GM18502 (cell line): ENCODE results near the gene ERN1.

ENCODE experiments used
- ATAC-seq: cut with Tn5 transposase; IDR thresholded peaks from one replicate; pipeline ENCODE4 v1.9.1; 2021; ENCODE audit warnings: mild to moderate bottlenecking; ENCODE audit not compliant: unreplicated experiment, poor library complexity

The ERN1 gene

DNA sequence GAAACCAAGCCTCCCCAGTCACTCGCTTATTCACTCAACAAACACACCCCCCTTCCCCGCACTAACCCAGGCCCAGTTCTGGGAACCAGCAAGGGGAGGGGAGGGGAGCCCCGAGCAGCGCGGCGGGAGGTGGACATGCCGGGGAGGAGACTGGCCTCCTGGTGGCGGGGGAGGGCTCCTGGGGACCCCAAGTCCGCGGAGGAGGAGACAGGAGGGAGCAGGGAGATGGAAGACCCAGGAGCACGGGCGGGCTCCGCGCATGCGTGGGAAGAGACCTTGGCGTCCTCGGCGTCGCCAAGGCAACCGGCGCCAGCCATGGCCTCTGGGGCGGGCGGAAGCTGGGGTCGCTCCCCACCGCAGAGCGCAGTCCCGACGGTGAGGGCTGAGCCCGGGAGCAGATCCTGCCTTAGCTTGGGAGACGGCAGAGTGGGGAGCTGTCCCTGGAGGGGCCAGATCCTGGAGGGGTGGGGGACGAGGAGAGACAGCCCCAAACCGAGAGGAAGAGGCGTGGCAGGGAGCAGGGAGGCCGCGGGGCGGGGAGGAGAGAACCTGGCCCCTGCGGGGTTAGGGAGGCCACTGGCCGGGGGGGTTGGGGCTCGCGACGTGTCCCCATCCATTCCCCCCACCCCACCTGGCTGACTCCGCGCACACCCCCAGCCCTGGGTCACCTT, 131.8 kb downstream of the ERN1 start, which contains the start of gene PRR29:
Gene PRR29 (plus strand): TSS at position 302 of the 671 bp plus-strand sequence. CDS start 14 bp downstream, at position 316.
- ATAC-seq = peak; percentile 72

DNA sequence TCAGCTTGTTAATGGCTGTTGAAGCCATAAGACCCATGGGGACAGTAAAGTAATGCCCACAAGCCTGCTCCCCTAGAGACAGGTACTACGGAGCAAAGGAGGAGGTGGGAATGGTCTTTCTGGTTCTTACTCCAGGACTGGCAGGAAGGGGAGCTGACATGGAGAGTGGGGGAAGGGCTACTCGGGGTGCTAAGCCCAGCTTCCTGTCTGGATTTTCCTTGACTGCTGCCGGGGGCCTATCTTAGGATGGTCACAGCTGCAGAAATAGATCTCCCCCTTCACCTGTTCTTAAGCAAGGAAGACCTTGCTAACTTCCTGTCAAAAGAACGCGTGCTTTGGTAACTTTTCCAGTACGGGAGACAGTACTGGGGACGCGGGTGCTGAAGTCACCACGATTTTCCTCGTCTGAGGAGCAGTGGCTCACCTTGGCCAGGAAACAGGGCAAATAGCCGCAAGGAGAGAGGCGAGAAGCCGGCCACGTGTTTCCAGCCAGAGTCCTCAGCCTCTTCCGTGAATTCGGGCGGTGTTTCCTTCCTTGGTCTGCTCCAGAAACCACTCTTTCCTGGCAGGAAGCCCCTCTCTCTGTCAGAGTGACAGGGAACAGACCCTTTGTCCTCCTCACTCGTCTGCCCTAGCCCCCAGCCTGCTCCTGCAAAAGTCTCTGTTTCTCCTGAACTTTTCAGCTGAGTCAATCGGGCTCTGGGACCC, 132.4 kb downstream of the ERN1 start:
- no peak for ATAC-seq

DNA sequence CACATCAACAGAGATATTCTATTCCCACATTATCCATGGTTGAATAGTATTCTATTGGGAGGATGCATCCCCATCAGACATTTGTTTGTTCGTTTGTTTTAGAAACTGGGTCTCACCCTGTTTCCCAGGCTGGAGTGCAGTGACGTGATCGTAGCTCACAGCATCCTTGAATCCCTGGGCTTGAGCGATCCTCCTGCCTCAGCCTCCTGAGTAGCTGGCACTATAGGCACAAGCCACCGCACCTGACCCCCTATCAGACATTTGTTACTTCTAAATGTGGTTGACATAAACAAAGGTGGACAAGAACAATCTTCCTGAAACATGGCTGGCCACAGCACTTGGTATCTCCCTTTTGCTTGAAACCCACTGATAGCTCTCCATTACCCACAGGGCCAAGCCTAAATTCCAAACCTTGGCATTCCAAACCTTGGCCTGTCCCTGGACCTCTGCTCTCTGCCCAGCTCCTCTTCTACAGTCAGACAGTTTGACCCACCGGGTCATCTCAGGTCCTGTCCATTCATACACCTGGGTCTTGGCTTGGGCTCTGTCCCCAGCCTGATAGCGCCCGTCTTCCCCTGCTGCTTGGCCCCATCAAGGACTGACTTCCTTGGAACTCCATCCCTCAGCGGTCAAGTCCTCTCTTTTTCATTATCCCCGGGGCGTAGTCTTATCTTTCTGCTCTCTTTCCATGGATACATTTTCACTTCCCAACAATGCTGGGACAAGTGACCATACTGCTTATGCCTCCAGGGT, 133.3 kb downstream of the ERN1 start:
- ATAC-seq = no peak

DNA sequence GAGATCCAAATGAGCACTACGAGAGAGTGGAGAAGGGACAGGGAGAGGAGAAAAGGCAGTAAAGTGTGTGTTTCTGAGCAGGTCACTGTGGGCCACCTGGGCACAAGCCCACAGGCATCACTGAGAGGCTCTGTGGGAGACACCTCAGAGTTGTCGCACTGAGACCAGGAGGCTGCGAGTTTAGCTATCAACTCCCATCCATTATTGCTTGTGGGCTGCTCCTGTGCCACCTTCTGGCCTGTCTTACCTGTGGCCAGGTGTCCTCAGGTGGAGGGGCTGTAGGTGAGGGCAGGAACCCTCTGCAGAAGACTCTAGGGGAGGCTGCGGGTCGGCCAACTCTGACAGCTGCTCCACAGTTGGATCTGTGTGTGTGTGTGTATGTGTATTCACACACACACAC, 134.3 kb downstream of the ERN1 start:
- no peak for ATAC-seq

DNA sequence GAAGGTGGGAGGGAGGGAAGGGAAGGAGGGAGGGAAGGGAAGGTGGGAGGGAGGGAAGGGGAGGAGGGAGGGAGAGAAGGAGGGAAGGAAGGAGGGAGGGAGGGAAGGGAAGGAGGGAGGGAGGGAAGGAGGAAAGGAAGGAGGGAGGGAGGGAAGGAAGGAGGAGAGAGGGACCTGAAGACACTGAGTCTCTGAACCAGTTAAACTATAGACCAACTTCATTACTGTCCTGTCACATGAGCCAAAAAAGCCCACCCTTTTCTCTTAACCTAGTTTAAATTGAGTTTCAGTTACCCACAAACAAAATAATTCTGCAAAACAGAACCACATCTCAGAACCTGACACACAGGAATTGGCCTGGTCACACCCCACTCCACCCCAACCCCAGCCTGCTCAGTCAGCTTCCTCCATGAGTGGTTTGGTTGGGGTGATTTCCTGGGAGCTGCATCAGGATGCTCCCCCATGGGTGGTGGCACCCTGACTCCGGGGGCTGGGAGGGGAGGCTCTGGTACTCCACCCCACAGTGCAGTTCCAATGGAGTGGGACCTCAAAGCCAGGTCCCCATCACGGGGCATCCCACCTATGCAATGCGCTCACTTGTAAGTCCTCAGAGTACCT, 136.5 kb downstream of the ERN1 start:
- ATAC-seq = no peak

DNA sequence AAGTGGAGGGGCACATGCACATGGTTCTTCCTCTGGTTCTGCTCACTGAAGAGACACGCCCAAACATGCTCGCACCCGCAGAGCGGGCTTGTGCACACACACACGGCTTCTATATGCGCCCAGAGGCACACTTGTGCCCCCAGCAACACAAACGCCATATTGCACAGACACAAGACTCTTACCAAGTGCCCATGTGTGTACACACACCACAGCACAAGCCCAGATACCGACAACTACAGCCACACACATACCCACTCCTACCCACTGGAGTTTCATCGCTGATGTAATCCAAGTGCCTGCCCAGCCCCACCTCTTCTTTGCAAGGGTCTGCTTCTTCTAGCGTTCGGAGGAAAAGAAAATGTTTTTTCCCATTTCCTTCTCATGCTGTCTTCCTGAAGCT, 138.3 kb downstream of the ERN1 start:
- no peak for ATAC-seq

DNA sequence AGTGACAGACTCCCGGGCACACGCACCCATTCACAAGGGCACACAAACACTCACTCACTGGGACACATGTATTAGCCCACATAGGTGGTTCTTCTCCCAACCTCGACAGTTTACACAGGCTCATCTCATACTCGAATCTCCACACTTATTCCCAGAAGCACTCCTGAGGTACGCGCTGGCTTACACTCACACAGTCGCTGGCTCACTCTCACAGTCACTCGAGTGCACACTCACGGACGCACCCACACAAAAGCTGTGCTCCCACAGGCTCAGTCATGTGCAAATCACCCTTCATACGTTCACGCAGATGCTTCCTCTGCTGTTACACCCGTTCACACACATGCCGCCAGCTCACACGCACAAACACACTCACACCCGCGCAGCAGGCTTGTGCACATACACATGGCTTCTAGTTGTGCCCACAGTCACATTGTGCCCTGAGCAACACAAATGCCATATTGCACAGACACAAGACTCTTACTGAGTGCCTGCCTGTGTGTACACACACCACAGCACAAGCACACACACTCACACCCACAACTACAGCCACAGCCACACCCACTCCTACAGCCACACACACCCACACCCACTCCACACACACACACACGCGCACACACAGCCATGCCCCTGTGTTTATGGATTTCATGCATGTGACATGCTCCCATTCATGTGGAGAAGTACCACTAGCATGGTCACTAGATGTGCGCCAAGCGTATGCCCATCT, 140.2 kb downstream of the ERN1 start:
- ATAC-seq = no peak
